ENCODE measurements around the gene CAMK2D.

CAMK2D gene

GRCh38 chr4:113446019-113446418 lies 315.5 kb downstream of the CAMK2D start:
- Histone ChIP-seq H3K27me3 (ENCODE audit: control insufficient read depth, insufficient read depth, low read length) (no peaks in the 10 kb centered on the region), H3K4me1 (ENCODE audit: control insufficient read depth, insufficient read depth, low read length) (peaks cover 7% of the 10 kb centered on the region; the same call in 1 of the 2 replicates), H3K9ac (ENCODE audit: low read depth, low read length) (no peak overlapping the region), H3K27ac (ENCODE audit: low read depth, low read length) (peak overlapping the region; percentile 32), H3K36me3 (ENCODE audit: control insufficient read depth, insufficient read depth, low read length) (no peaks in the 10 kb centered on the region), H3K4me3 (ENCODE audit: low read depth, low read length) (no peak overlapping the region), H3K9me3 (ENCODE audit: control insufficient read depth, insufficient read depth, low read length) (no peaks in the 10 kb centered on the region)

DNA sequence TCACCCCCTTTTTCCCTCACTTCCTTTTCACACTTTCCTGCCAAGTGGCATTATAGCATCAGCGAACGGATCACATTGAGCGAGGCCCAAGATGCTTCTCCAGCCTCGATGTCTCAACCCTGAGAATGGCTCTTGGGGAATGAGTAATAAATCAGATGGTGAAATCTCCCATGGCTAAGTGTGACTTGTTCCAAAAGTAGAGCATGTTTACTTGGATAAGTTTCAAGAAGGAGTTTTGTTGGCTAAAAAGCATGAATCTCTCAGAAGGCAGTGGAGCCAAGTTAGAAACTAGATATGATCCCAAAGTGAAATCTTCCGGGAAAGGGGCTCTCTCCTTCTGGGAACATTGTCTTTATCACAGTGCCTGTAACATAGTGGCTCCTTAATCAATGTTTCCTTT lies 316.3 kb downstream of the CAMK2D start:
- Histone ChIP-seq H3K27ac (ENCODE audit: low read depth, low read length) (no peak overlapping the region), H3K9ac (ENCODE audit: low read depth, low read length) (no peak overlapping the region), H3K4me3 (ENCODE audit: low read depth, low read length) (no peak overlapping the region), H3K4me1 (ENCODE audit: control insufficient read depth, insufficient read depth, low read length) (0 out of 2 replicates have a peak, but pooled peaks cover under 1% of the 10 kb centered on the region), H3K36me3 (ENCODE audit: control insufficient read depth, insufficient read depth, low read length) (no peaks in the 10 kb centered on the region), H3K27me3 (ENCODE audit: control insufficient read depth, insufficient read depth, low read length) (no peaks in the 10 kb centered on the region), H3K9me3 (ENCODE audit: control insufficient read depth, insufficient read depth, low read length) (no peaks in the 10 kb centered on the region)

DNA sequence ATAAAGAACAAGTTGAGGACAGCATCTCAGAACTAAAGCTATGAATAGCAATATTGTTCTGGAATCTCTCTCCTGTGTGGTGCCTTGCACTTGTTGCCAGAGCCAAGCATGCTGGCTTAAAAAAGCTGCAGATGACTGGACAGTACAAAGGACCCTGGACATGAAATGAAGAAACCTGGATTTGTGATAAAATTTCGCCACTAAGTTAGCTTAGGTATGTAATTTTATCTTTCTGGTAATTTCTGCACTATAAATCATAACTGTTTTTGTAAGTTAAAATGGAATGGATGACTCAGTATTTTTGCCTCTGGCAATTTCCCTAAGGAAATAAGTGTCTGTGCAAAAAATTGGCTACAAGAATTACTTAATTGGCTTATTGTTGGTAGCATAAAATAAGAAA lies 317.2 kb downstream of the CAMK2D start:
- Histone ChIP-seq H3K27me3 (ENCODE audit: control insufficient read depth, insufficient read depth, low read length) (no peaks in the 10 kb centered on the region), H3K36me3 (ENCODE audit: control insufficient read depth, insufficient read depth, low read length) (no peaks in the 10 kb centered on the region), H3K4me3 (ENCODE audit: low read depth, low read length) (no peak overlapping the region), H3K27ac (ENCODE audit: low read depth, low read length) (no peak overlapping the region), H3K9ac (ENCODE audit: low read depth, low read length) (no peak overlapping the region), H3K4me1 (ENCODE audit: control insufficient read depth, insufficient read depth, low read length) (no peaks in the 10 kb centered on the region), H3K9me3 (ENCODE audit: control insufficient read depth, insufficient read depth, low read length) (no peaks in the 10 kb centered on the region)

GRCh38 chr4:113442826-113443225 lies 318.7 kb downstream of the CAMK2D start:
- no peaks in the 10 kb centered on the region for H3K36me3 ChIP-seq (ENCODE audit: control insufficient read depth, insufficient read depth, low read length)

DNA sequence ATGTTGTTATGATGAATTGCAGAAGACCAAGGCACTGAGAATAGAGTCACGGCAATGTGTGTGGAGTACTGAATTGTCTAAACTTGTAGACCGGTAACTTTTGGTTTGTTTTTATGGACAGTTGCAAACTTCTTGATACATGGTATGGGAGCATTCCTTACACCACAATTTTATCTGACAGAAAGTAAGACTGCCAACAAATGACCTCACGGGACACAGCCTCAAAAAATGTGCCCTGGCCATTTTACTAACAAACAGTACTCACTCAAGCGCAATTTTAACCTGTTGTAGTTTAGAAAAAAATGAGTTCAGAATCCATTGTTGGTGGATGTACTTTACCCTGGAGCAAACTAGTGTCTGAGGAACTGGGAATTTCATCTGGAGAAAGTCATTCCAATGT lies 321.2 kb downstream of the CAMK2D start:
- H3K9ac ChIP-seq (ENCODE audit: low read depth, low read length): no peak overlapping the region
- no peaks in the 10 kb centered on the region for H3K27me3 ChIP-seq (ENCODE audit: control insufficient read depth, insufficient read depth, low read length)
- no peak overlapping the region for H3K27ac ChIP-seq (ENCODE audit: low read depth, low read length)
- H3K36me3 ChIP-seq (ENCODE audit: control insufficient read depth, insufficient read depth, low read length): no peaks in the 10 kb centered on the region
- no peak overlapping the region for H3K4me3 ChIP-seq (ENCODE audit: low read depth, low read length)
- H3K9me3 ChIP-seq (ENCODE audit: control insufficient read depth, insufficient read depth, low read length): no peaks in the 10 kb centered on the region
- H3K4me1 ChIP-seq (ENCODE audit: control insufficient read depth, insufficient read depth, low read length): peaks cover 9% of the 10 kb centered on the region

More at GRCh38 chr4:113442826-113443225, 318.7 kb downstream of the CAMK2D start:
- no peaks in the 10 kb centered on the region for H3K4me1 ChIP-seq (ENCODE audit: control insufficient read depth, insufficient read depth, low read length)
- H3K4me3 ChIP-seq (ENCODE audit: low read depth, low read length): no peak overlapping the region
- no peak overlapping the region for H3K27ac ChIP-seq (ENCODE audit: low read depth, low read length)
- no peaks in the 10 kb centered on the region for H3K9me3 ChIP-seq (ENCODE audit: control insufficient read depth, insufficient read depth, low read length)
- no peaks in the 10 kb centered on the region for H3K27me3 ChIP-seq (ENCODE audit: control insufficient read depth, insufficient read depth, low read length)
- no peak overlapping the region for H3K9ac ChIP-seq (ENCODE audit: low read depth, low read length)

DNA sequence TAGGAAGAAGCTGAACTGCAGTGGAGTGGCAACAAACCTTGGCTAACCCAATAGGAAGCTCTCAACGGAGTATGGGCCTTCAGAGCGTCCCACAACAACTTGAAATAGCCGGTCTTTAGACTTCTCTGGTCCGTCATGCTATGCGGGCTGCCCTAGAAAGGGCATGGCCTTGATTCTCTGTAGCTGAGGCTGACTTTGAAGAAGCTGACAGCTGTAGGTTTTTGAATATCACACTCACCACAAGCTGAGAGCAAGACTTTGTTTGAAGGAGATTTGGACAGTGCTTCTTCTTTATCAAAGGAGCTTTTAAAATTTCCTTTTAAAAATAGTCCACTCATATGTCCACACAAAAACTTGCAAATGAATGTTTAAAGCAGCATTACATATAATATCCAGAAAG lies 322.9 kb downstream of the CAMK2D start:
- Histone ChIP-seq H3K4me3 (ENCODE audit: low read depth, low read length) (no peak overlapping the region), H3K9ac (ENCODE audit: low read depth, low read length) (no peak overlapping the region), H3K27ac (ENCODE audit: low read depth, low read length) (no peak overlapping the region), H3K9me3 (ENCODE audit: control insufficient read depth, insufficient read depth, low read length) (no peaks in the 10 kb centered on the region), H3K36me3 (ENCODE audit: control insufficient read depth, insufficient read depth, low read length) (no peaks in the 10 kb centered on the region), H3K27me3 (ENCODE audit: control insufficient read depth, insufficient read depth, low read length) (no peaks in the 10 kb centered on the region), H3K4me1 (ENCODE audit: control insufficient read depth, insufficient read depth, low read length) (peaks cover 9% of the 10 kb centered on the region)

GRCh38 chr4:113437129-113437528 lies 324.4 kb downstream of the CAMK2D start:
- no peak overlapping the region for H3K9ac ChIP-seq (ENCODE audit: low read depth, low read length)
- no peak overlapping the region for H3K27ac ChIP-seq (ENCODE audit: low read depth, low read length)
- no peaks in the 10 kb centered on the region for H3K9me3 ChIP-seq (ENCODE audit: control insufficient read depth, insufficient read depth, low read length)
- H3K36me3 ChIP-seq (ENCODE audit: control insufficient read depth, insufficient read depth, low read length): no peaks in the 10 kb centered on the region
- no peak overlapping the region for H3K4me3 ChIP-seq (ENCODE audit: low read depth, low read length)
- peaks cover 9% of the 10 kb centered on the region for H3K4me1 ChIP-seq (ENCODE audit: control insufficient read depth, insufficient read depth, low read length)
- no peaks in the 10 kb centered on the region for H3K27me3 ChIP-seq (ENCODE audit: control insufficient read depth, insufficient read depth, low read length)

- no peaks in the 10 kb centered on the region for H3K36me3 ChIP-seq (ENCODE audit: control insufficient read depth, insufficient read depth, low read length)
- H3K9ac ChIP-seq (ENCODE audit: low read depth, low read length): no peak overlapping the region
- peaks cover 9% of the 10 kb centered on the region for H3K4me1 ChIP-seq (ENCODE audit: control insufficient read depth, insufficient read depth, low read length)
- no peak overlapping the region for H3K4me3 ChIP-seq (ENCODE audit: low read depth, low read length)
- no peaks in the 10 kb centered on the region for H3K27me3 ChIP-seq (ENCODE audit: control insufficient read depth, insufficient read depth, low read length)
- H3K9me3 ChIP-seq (ENCODE audit: control insufficient read depth, insufficient read depth, low read length): 0 out of 2 replicates have a peak, but pooled peaks cover 5% of the 10 kb centered on the region
- no peak overlapping the region for H3K27ac ChIP-seq (ENCODE audit: low read depth, low read length)
Measured at GRCh38 chr4:113436360-113436759, 325.2 kb downstream of the CAMK2D start.

DNA sequence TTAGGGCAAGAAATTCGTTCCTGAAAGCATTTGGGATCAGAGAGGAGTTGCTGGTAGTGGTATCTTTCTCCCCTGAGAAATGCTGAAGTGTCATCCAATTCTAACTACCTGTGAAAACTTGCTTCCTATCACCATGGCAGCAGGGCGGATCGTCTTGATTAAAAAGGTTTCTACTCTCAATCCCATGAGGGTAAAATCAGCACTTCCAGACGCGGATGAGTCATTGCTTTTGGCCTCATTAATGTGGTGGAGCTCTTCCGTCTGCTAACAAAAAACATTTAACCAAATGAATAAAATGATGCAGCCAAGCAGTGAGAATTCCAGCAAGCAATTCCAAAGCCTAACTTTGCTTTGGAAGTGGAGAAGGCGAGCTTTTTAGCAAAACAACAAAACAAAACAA lies 325.6 kb downstream of the CAMK2D start:
- H3K4me3 ChIP-seq (ENCODE audit: low read depth, low read length): no peak overlapping the region
- H3K9ac ChIP-seq (ENCODE audit: low read depth, low read length): no peak overlapping the region
- H3K27ac ChIP-seq (ENCODE audit: low read depth, low read length): no peak overlapping the region
- H3K36me3 ChIP-seq (ENCODE audit: control insufficient read depth, insufficient read depth, low read length): no peaks in the 10 kb centered on the region
- H3K27me3 ChIP-seq (ENCODE audit: control insufficient read depth, insufficient read depth, low read length): no peaks in the 10 kb centered on the region
- H3K9me3 ChIP-seq (ENCODE audit: control insufficient read depth, insufficient read depth, low read length): 0 out of 2 replicates have a peak, but pooled peaks cover 5% of the 10 kb centered on the region
- peaks cover 9% of the 10 kb centered on the region for H3K4me1 ChIP-seq (ENCODE audit: control insufficient read depth, insufficient read depth, low read length)

DNA sequence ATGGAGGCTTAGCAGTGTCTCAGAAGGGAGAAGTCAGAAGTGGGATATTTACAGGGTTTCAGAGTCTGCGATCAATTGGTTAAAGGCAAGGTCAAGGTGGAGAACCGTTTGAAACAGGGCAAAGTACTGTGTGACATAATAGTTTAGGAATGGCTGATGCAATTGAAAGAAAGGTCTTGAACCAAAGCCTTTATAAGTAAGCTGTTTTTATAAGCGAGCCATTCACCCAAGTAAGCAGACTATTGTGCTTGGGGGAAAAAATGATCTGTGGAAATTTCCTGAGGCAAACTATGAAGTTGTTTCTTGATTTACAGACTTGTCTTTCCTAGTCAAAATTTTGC lies 327.3 kb downstream of the CAMK2D start:
- Histone ChIP-seq H3K9ac (ENCODE audit: low read depth, low read length) (no peak overlapping the region), H3K4me1 (ENCODE audit: control insufficient read depth, insufficient read depth, low read length) (peaks cover 9% of the 10 kb centered on the region)

GRCh38 chr4:113433536-113434246 lies 327.8 kb downstream of the CAMK2D start:
- H3K9ac ChIP-seq (ENCODE audit: low read depth, low read length): no peak overlapping the region
- H3K27me3 ChIP-seq (ENCODE audit: control insufficient read depth, insufficient read depth, low read length): no peaks in the 10 kb centered on the region

More for the DNA sequence above, 327.3 kb downstream of the CAMK2D start:
- H3K9me3 ChIP-seq (ENCODE audit: control insufficient read depth, insufficient read depth, low read length): peaks cover 8% of the 10 kb centered on the region
- H3K36me3 ChIP-seq (ENCODE audit: control insufficient read depth, insufficient read depth, low read length): no peaks in the 10 kb centered on the region
- no peak overlapping the region for H3K4me3 ChIP-seq (ENCODE audit: low read depth, low read length)
- no peaks in the 10 kb centered on the region for H3K27me3 ChIP-seq (ENCODE audit: control insufficient read depth, insufficient read depth, low read length)
- H3K27ac ChIP-seq (ENCODE audit: low read depth, low read length): no peak overlapping the region

More at GRCh38 chr4:113433536-113434246, 327.8 kb downstream of the CAMK2D start:
- no peak overlapping the region for H3K27ac ChIP-seq (ENCODE audit: low read depth, low read length)
- H3K4me3 ChIP-seq (ENCODE audit: low read depth, low read length): no peak overlapping the region
- no peaks in the 10 kb centered on the region for H3K36me3 ChIP-seq (ENCODE audit: control insufficient read depth, insufficient read depth, low read length)
- peaks cover 8% of the 10 kb centered on the region for H3K9me3 ChIP-seq (ENCODE audit: control insufficient read depth, insufficient read depth, low read length)
- H3K4me1 ChIP-seq (ENCODE audit: control insufficient read depth, insufficient read depth, low read length): peaks cover 9% of the 10 kb centered on the region
